Activated T-helper 9 cell treated with anti-CD3 and anti-CD28 coated beads, Interleukin-2, amount 50 U/mL, for 16 hours (primary cell): ENCODE results near the gene ZNHIT3.
"Not testable (repeated sequence)": the region's sequence is repeated elsewhere in the genome, so short reads cannot be mapped to it uniquely, and the experiment has no call there.

ENCODE experiments used
- DNase-seq: peaks from one replicate; pipeline ENCODE4 v3.0.0-alpha.2; 2020; ENCODE audit warnings: low read depth

ZNHIT3 gene

DNA sequence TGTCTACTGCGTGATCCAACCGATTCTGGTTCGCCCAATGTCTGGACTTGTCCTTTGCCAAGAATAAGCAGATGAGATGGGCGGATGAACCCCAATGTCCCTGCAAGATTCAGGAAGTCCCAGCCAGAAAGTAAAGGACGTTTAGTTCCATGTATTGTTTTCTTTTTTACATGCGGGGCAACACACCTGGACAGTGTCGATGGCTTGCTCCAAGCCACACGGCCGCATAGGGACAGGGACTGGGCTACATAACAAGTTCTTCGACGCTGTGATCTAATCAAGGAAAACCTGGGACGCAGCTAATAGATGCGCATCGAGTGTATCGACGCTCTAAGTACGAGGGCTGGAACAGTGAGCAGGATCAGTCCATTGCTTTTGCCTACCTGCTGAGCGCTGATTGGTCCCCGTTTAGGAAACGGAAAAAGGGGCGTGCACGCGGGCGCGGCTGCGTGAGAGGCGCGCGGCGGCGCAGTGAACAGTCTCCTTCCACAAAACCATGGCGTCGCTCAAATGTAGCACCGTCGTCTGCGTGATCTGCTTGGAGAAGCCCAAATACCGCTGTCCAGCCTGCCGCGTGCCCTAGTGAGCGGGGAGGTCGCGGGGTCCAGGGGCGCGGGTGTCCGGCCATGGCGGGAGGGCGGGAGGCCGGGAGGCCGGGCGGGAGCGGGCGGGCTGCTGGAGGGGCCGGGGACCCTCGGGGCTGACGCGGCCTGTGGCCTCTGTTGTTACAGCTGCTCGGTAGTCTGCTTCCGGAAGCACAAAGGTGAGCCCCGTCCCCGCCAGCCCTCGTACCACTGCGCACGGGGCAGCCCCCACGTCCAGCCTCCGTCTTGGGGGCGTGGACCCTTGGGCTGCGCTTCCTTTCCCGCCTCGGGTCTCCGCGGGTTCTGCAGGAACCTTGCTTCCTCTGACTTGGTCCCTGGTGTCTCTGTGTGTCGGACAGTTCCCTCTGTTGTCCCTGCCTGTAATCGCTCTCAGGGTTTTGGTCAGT, at the start of gene ZNHIT3:
ZNHIT3 (plus strand) TSS at position 478 of the 991 bp plus-strand sequence; CDS start at position 497, 19 bp downstream.
- peak; percentile 84 for DNase-seq

GRCh38 chr17:36441792-36442191, 44.7 kb upstream of the ZNHIT3 start:
- DNase-seq, result not testable (repeated sequence)

GRCh38 chr17:36443777-36444176, 42.7 kb upstream of the ZNHIT3 start:
- DNase-seq, result no peak

DNA sequence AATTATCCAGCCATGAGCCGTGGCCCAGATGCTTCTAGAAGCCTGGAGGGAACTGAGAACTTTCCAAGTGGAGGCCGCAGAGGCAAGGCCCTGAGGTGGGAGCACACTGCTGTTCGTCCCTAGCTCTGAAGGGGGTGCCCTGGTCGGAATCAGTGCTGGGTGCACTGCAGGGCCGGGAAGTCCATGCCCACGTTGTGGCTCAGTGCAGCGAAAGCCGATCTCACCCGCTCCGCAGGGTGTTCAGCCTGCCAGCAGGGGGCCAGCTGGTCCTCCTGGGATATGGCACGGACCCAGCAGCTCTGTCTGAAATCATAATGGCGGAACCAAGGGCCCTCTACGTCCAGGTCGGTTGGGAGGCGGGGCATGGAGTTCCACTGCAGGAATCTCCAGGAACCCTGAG, 36.5 kb upstream of the ZNHIT3 start:
- DNase-seq, result not testable (repeated sequence)

- DNase-seq, result not testable (repeated sequence)
Measured at GRCh38 chr17:36452888-36453287, 33.6 kb upstream of the ZNHIT3 start.

DNA sequence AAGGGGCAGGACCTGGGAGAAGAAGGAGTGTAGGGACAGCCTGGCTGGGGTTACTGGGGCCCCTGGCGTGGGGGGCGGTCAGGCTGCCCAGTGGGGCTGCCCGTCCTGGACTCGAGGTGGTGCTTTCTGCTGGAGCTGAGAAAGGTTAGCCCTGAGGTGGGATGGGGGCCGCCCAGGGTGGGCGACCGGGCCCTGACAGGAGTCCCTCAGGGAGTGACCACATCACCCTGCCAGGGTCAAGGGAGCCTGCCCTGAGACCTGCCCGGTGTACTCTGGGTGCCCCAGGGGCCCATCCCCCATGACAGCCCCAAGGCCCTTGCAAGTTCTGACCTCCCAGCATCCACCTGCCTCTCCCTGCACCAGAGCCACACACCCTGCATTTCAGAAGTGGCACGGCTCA, 28.8 kb upstream of the ZNHIT3 start:
- DNase-seq, result not testable (repeated sequence)

- DNase-seq, result no peak
Measured at GRCh38 chr17:36459045-36459444, 27.4 kb upstream of the ZNHIT3 start.

- no peak for DNase-seq
Measured at GRCh38 chr17:36459601-36460000, 26.9 kb upstream of the ZNHIT3 start.

DNA sequence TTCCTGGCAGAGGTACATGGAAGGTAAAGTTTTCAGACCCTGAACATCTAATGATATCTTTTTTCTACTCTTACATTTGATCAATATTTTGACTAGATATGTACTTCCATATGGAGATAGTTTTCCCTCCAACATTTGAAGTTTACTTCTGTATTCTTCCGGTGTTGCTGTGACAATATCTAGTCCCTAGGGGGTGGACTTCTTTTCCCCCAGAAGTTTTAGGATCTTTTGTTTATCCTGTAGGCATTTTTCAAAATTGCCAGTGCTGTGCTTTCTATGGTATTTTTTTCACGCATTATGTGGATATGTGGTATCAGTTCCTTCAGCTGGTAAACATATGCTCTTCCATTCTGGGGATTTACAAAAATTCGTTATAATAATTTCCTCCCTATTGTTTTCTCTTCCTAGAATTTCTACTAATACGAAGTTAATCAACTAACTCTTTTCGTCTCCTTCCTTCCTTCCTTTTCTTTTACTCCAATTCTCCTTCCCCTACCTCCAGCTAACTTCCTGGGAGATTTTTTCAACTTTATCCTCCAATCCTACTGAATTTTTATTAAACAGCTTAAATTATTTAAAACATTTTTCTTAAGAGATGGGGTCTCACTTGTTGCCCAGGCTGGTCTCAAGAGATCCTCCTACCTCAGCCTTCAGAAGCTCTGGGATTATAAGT, 26.1 kb upstream of the ZNHIT3 start:
- no peak for DNase-seq

GRCh38 chr17:36461330-36462110, 25.0 kb upstream of the ZNHIT3 start:
- no peak for DNase-seq

- no peak for DNase-seq
Measured at GRCh38 chr17:36463916-36464764, 22.3 kb upstream of the ZNHIT3 start.

GRCh38 chr17:36464765-36465088, 21.8 kb upstream of the ZNHIT3 start:
- no peak for DNase-seq

DNA sequence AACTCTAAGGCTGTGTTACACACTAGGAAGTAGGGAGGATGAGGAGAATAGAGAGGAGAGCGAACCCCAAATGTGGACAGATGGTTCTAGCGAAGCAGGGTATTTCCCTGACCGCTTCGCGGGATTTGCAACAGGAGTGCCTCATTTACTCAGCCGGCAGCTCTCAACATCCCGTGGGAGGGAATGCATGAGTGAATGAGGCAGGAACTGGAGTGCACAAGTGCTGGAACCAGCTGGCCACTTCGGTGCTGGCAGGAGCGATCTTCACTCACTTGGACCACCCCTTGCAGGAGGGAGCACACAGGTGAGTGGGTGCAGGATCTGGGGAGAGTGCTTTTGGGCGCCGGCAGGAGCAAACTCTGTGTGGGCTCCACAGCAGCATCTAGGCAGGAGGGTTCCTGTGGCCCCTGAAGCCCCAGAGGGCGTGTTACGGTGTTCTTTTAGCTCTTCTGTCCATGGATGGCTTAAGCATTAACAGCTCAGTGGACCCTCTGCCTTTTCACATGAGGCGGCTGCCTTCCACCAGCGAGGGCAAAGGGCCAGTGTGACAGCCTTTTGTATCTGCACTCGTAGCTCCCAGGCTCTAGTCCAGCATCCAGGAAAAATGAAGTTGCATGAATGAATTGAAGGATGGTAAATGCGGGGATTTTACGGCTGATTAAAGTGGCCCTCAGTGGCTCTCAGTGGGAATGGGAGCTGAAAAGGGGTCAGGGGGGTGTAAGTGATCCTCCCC, 17.4 kb upstream of the ZNHIT3 start:
- DNase-seq, result no peak

DNA sequence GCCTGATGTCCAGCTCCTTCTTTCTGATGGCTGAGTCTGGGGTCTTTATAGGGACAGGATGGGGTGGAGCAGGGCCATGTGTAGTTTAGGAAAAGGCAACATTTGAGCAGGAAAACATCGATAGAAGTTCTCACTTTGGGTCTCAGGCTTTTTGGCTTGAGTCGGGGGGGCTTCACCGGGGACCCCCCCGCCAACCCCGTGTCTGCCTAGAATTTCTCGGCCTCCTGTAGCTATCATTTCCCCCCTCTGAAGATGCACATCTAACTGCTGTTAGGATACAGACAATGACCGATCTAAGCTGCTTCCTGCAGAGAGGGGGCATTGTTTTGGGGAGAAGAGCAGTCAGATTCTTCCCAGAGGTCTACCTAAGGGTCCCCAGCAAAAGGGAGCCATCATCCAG, 16.7 kb upstream of the ZNHIT3 start:
- no peak for DNase-seq

DNA sequence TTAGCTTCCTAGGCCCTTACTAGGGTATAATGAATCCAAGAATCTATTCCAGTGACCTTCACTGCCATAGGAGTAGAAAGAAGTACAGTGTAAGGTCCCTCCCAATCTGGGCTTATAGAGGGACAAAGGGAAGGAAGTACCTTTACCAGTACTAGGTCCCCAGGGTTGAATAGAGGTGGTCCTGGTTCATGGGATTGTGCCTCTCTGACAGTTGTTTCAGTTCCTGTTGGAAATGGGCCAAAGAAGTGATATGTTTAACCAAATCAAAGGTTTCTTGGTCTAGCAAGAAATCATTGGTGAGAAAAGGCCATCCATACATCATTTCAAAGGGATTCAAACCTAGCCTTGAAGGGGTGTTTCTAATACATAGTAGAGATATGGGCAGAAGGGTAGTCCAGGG, 16.0 kb upstream of the ZNHIT3 start:
- DNase-seq, result no peak

DNA sequence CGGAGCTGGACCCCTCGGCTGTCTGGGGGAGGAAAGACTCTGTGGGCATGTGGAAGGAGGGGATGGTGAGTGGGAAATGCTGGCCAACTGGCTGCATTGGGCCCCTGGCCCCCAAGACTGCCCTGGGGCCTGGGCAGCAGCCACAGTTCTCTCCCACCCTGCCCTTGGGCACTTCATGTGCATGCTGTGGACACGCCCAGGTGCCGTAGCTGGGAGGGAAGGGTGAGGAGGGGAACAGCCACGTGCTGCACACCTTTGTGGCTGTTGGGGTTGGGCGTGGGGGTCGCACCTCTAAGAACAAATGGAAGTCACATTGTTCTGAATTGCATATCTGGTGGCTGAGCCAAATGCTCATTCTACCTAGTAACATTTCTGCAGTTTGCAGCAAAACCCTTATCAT, 11.9 kb upstream of the ZNHIT3 start:
- no peak for DNase-seq

- no peak for DNase-seq
Measured at GRCh38 chr17:36475346-36475970, 11.0 kb upstream of the ZNHIT3 start.

DNA sequence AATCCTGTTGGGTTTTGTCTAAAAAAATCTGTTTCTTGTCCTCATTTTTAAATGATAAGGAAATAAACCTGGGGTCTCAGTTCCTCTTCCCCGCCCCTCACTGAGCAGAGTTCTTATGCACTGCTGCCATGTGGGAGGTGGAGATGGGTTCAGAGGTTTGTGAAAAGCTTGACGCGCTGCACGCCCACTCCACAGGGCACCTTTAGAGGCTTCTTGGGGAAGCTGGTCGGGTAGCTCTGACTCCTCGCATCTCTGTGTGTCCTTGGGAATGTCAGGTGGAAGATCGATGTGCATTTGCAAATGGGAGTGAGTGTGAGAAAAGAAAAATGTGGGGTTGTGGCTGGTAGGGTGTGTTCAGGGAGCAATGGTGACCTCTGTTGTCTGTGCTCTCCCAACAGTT, 4.7 kb upstream of the ZNHIT3 start:
- no peak for DNase-seq

- peak; percentile 75 for DNase-seq
Measured at GRCh38 chr17:36482611-36483504, 3.6 kb upstream of the ZNHIT3 start.
